ENCODE data around the gene STK32A. TPM values are rescaled to one million over a fixed set of nuclear protein-coding genes. Genes with fewer than 3 reads are reported as not detected.
A peak's percentile ranks its signal among the peaks of the same experiment; 100 is the strongest.

The STK32A gene
- total RNA-seq, 1 experiment from 2014 or later, result 1.3 TPM

DNA sequence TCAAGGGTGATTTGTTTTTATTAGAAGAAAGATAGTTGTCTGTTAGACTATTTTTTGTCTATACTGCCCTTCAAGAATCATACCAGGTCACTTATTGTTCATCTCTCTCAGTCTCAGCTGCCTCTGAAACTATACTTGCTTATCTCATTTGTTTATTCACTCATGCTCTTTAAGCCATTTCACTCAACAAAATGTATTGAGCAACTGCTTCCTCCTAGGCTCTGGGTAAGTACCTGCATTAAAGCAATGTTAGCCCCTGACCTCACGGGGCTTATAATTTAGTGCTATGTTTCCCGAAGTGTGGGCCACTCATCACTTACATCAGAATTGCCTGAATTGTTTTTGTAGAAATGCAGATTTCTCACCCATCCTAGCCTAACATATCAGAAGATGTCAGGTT lies 174.2 kb downstream of the STK32A start:
- no peak overlapping the region for H4K91ac ChIP-seq (ENCODE audit: insufficient read length, low read depth, low read length)
- no peak overlapping the region for H3T11ph ChIP-seq (ENCODE audit: low read length)
- no peak overlapping the region for H4K5ac ChIP-seq (ENCODE audit: insufficient read length, low read depth, low read length)
- Mint-ChIP-seq H3K27ac (0 out of 7 replicates have a peak overlapping the region, but pooled peaks of 1 of the 3 experiments have one; percentile 20), H3K9me3 (no peaks in the 10 kb centered on the region), H3K4me3 (no peak overlapping the region), H3K4me1 (no peaks in the 10 kb centered on the region), H3K27me3 (ENCODE audit: low read depth) (no peaks in the 10 kb centered on the region; the same call in 1 of the 2 replicates), H3K36me3 (ENCODE audit: insufficient read depth in 1 of 3, low read depth in 3 of 3) (peaks cover 82 to 100% (median 98%) of the 10 kb centered on the region in 3 experiments)
- H3K79me1 ChIP-seq (ENCODE audit: insufficient read depth, low read depth, low read length, poor library complexity, severe bottlenecking), result no peaks in the 10 kb centered on the region
- H2BK120ac ChIP-seq (ENCODE audit: low read depth, low read length, poor library complexity, severe bottlenecking), result no peak overlapping the region
- no peak overlapping the region for H2AK5ac ChIP-seq (ENCODE audit: insufficient read length, low read length)
- no peak overlapping the region for H2BK5ac ChIP-seq (ENCODE audit: insufficient read length, low read length)
- H2BK20ac ChIP-seq (ENCODE audit: low read depth, low read length, poor library complexity, severe bottlenecking), result no peak overlapping the region
- TF ChIP-seq, protein P1, sequence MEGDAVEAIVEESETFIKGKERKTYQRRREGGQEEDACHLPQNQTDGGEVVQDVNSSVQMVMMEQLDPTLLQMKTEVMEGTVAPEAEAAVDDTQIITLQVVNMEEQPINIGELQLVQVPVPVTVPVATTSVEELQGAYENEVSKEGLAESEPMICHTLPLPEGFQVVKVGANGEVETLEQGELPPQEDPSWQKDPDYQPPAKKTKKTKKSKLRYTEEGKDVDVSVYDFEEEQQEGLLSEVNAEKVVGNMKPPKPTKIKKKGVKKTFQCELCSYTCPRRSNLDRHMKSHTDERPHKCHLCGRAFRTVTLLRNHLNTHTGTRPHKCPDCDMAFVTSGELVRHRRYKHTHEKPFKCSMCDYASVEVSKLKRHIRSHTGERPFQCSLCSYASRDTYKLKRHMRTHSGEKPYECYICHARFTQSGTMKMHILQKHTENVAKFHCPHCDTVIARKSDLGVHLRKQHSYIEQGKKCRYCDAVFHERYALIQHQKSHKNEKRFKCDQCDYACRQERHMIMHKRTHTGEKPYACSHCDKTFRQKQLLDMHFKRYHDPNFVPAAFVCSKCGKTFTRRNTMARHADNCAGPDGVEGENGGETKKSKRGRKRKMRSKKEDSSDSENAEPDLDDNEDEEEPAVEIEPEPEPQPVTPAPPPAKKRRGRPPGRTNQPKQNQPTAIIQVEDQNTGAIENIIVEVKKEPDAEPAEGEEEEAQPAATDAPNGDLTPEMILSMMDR (conservative IDR thresholded peaks at IDR 0.05), result no peak
- H3K18ac ChIP-seq (ENCODE audit: insufficient read length, low read depth, low read length), result no peak overlapping the region
- H3K27ac ChIP-seq (ENCODE audit: insufficient read length, low read depth, low read length), result no peak overlapping the region
- H4K20me1 ChIP-seq (ENCODE audit: control insufficient read depth, insufficient read depth, insufficient read length), result no peaks in the 10 kb centered on the region
- no peak overlapping the region for H3K4ac ChIP-seq (ENCODE audit: low read depth, low read length)
- no peaks in the 10 kb centered on the region for H3K4me1 ChIP-seq (ENCODE audit: insufficient read depth, low read length)
- H3K56ac ChIP-seq (ENCODE audit: insufficient read length, low read depth, low read length), result no peak overlapping the region
- no peak overlapping the region for H2AFZ ChIP-seq (ENCODE audit: low read length)
- H3K23me2 ChIP-seq (ENCODE audit: insufficient read length, low read depth, low read length, poor library complexity, severe bottlenecking), result no peaks in the 10 kb centered on the region
- no CpG with 5 or more reads among the region's 2 CpGs for WGBS (ENCODE audit: extremely low coverage, insufficient read length, low lambda C conversion rate)
- no peak overlapping the region for H3K4me2 ChIP-seq (ENCODE audit: insufficient read depth, insufficient read length, low read length)
- no peaks in the 10 kb centered on the region for H3K9me3 ChIP-seq (ENCODE audit: control insufficient read depth, low read depth, low read length)
- DNase-seq, result no peak
- no peak overlapping the region for H2BK12ac ChIP-seq (ENCODE audit: insufficient read length, low read depth, low read length)
- H2BK15ac ChIP-seq (ENCODE audit: low read depth, low read length), result no peak overlapping the region
- no peak overlapping the region for H3K23ac ChIP-seq (ENCODE audit: insufficient read length, low read depth, low read length)
- H4K8ac ChIP-seq (replicated peaks; ENCODE audit: insufficient read length, low read depth, low read length), result no peak overlapping the region
- no peaks in the 10 kb centered on the region for H3K27me3 ChIP-seq (ENCODE audit: insufficient read depth, low read length)
- no peak overlapping the region for H3K9ac ChIP-seq (ENCODE audit: extremely low read depth, insufficient read length, low read length)
- no peaks in the 10 kb centered on the region for H3K79me2 ChIP-seq (ENCODE audit: insufficient read depth, low read length)
- no peak overlapping the region for H3K14ac ChIP-seq (ENCODE audit: insufficient read depth, low read length)

Measured in H9 (cell line).